NB4 (cell line): Measurements from ENCODE around the gene PTCD2.

Experiments
- CTCF ChIP-seq: IDR thresholded peaks from one replicate; pipeline ENCODE4 v1.5.1; 2012; ENCODE audit warnings: low read depth, low read length
- MAX ChIP-seq: IDR thresholded peaks from 2 replicates; pipeline ENCODE4 v1.6.1; 2011; ENCODE audit warnings: low read depth, low read length
- POLR2A ChIP-seq: IDR thresholded peaks from 2 replicates; pipeline ENCODE4 v1.6.1; 2011; ENCODE audit warnings: mild to moderate bottlenecking; ENCODE audit not compliant: insufficient read length; ENCODE audit errors: extremely low read depth

- TF ChIP-seq POLR2A, result no peak
- TF ChIP-seq MAX, result no peak
- TF ChIP-seq CTCF, result no peak
Measured at GRCh38 chr5:72305194-72306142, 14.7 kb upstream of the PTCD2 start.
